Ascending aorta (tissue), 2 donors: ENCODE results near the gene LRRC45. TPM values are rescaled to one million over a fixed set of nuclear protein-coding genes. Genes with fewer than 3 reads are reported as not detected.

Experiments
- DNase-seq, 2 donors: peaks; one replicate each; pipeline ENCODE4 v3.0.0-alpha.2; 2019; ENCODE audit warnings: low spot score in 2 of 2
- H3K27ac ChIP-seq, 2 donors: fragments of 200-600 bp; sonication (generic); one replicate each; pipeline ENCODE4 v1.5.1; 2016 to 2017; ENCODE audit warnings: mild to moderate bottlenecking in 1 of 2
- H3K27me3 ChIP-seq: fragments of 200-600 bp; sonication (generic); one replicate; pipeline ENCODE4 v1.5.1; 2017
- H3K36me3 ChIP-seq, 2 donors: fragments of 200-600 bp; sonication (generic); one replicate each; pipeline ENCODE4 v1.5.1; 2016
- H3K4me1 ChIP-seq, 2 donors: fragments of 200-600 bp; sonication (generic); one replicate each; pipeline ENCODE4 v1.5.1; 2016 to 2017; ENCODE audit warnings: mild to moderate bottlenecking in 1 of 2
- H3K4me3 ChIP-seq, 2 donors: fragments of 200-600 bp; sonication (generic); one replicate each; pipeline ENCODE4 v1.5.1; 2016 to 2017; ENCODE audit warnings: mild to moderate bottlenecking in 1 of 2
- H3K9me3 ChIP-seq, 2 donors: fragments of 200-600 bp; sonication (generic); one replicate each; pipeline ENCODE4 v1.5.1; 2016
- intact Hi-C: fragments of 100-400 bp; cut with DNase I; formaldehyde crosslinking; loops from one replicate; pipeline ENCODE4 v1.15.1; 2023
- total RNA-seq: library from RNA; depleted of rRNA; stranded (reverse); fragments of >200 nt; gene quantifications from one replicate; pipeline ENCODE4 v1.1.0, GENCODE V29; 2016
- TF ChIP-seq, protein P1 (sequence below), 3 experiments: fragments of 200-600 bp in 2 of 3; fragments of 450-650 bp in 1 of 3; sonication (generic) in 2 of 3; IDR thresholded peaks; one replicate each; pipeline ENCODE4 v1.5.1; 2016 to 2019; ENCODE audit warnings: antibody characterized with exemption in 3 of 3, mild to moderate bottlenecking in 1 of 3, moderate library complexity in 1 of 3

Gene LRRC45
- total RNA-seq, 1 donor from 2014 or later: 2.0 TPM

- H3K4me3 ChIP-seq: peak overlapping the region in 1 of 2 donors; percentile 92
- H3K4me1 ChIP-seq: peaks cover 13 to 18% of the 10 kb centered on the region in 2 donors
- intact Hi-C loops: loop anchor here (2.0 kb wide), 1 partner anchor 13 kb away; the partner anchor contains the start of genes GPS1 and RFNG
- no peak overlapping the region for H3K27ac ChIP-seq
- H3K36me3 ChIP-seq: peaks cover 38 to 45% of the 10 kb centered on the region in 2 donors
- no peaks in the 10 kb centered on the region for H3K27me3 ChIP-seq
- TF ChIP-seq, protein P1, sequence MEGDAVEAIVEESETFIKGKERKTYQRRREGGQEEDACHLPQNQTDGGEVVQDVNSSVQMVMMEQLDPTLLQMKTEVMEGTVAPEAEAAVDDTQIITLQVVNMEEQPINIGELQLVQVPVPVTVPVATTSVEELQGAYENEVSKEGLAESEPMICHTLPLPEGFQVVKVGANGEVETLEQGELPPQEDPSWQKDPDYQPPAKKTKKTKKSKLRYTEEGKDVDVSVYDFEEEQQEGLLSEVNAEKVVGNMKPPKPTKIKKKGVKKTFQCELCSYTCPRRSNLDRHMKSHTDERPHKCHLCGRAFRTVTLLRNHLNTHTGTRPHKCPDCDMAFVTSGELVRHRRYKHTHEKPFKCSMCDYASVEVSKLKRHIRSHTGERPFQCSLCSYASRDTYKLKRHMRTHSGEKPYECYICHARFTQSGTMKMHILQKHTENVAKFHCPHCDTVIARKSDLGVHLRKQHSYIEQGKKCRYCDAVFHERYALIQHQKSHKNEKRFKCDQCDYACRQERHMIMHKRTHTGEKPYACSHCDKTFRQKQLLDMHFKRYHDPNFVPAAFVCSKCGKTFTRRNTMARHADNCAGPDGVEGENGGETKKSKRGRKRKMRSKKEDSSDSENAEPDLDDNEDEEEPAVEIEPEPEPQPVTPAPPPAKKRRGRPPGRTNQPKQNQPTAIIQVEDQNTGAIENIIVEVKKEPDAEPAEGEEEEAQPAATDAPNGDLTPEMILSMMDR (IDR thresholded peaks at IDR 0.05): no peak
- no peaks in the 10 kb centered on the region for H3K9me3 ChIP-seq
- no peak for DNase-seq
These were observed 40.6 kb downstream of the LRRC45 start for GRCh38 chr17:82063424-82064415.

DNA sequence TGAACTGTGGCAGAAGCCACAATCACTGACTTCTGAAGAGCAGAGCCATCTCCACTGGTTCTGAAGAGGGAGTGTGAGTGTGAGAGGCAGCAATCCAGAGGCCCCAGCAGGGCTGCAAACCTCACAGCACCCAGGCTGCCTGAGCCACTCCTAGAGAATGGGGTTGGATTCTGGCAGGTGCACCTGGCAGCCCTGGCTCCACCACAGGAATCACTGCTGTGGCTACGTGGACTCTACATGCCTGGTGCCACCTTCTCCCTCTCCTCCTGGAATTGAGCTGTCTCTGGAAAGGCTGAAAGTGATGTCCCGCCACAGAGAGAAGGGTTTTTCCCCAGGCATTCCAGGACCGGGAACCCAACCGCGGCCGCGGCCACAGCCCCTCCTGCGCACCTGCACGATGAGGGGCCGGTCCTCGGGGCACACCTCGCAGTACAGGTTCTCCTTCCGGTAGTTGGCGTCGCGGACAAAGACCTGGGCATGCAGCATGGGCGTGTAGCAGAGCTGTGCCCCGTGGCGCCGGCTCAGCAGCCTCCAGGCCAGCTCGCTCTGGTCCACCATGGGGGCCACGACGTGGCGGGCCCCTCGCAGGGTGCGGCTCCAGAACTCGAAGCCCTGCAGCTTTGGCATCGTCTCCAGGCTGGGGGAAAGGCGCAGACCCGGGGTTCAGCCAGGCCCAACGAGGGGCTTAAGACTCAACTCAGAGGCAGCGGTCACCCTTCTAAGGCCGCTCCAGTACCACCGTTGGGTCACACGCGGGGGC lies 41.5 kb downstream of the LRRC45 start:
- intact Hi-C loops: loop anchor here (1.0 to 2.0 kb wide), 2 partner anchors 14 to 34 kb away; partner anchors contain the start of genes FASN, GPS1 and RFNG
- no peaks in the 10 kb centered on the region for H3K9me3 ChIP-seq
- TF ChIP-seq, protein P1 (IDR thresholded peaks at IDR 0.05): no peak
- peak overlapping the region; percentile 87 to 92 for H3K4me3 ChIP-seq
- peaks cover 37 to 38% of the 10 kb centered on the region in 2 donors for H3K36me3 ChIP-seq
- peak overlapping the region; percentile 92 to 95 for H3K27ac ChIP-seq
- no peak for DNase-seq
- H3K27me3 ChIP-seq: no peaks in the 10 kb centered on the region
- peaks cover 13 to 18% of the 10 kb centered on the region in 2 donors for H3K4me1 ChIP-seq

DNA sequence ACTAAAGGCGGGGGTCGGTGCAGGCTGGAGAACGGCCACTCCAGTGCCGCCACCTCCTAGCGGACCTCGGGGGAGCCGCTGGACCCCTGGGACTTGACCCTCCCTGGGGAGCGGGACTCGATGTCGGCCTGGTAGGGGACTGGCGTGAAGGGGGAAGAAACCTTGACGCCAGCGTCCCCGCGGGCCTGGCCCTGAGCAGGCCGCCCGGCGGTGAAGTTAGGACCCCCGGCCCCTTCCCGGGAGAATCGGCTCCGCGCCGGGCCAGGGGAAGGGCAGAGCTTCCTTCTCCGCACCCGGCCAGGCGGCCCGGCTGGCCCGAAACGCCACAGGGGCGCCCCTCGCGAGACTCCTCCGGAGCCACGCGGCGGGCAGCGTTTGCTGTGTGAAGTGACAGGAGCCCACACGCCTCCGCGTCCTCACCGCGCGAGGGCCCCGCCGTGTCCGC lies 42.1 kb downstream of the LRRC45 start:
- H3K27ac ChIP-seq: peak overlapping the region; percentile 92 to 95
- intact Hi-C loops: loop anchor here (1.0 to 2.0 kb wide), 2 partner anchors 14 to 33 kb away; partner anchors contain the start of genes FASN, GPS1 and RFNG
- TF ChIP-seq, protein P1 (IDR thresholded peaks at IDR 0.05): no peak

DNA sequence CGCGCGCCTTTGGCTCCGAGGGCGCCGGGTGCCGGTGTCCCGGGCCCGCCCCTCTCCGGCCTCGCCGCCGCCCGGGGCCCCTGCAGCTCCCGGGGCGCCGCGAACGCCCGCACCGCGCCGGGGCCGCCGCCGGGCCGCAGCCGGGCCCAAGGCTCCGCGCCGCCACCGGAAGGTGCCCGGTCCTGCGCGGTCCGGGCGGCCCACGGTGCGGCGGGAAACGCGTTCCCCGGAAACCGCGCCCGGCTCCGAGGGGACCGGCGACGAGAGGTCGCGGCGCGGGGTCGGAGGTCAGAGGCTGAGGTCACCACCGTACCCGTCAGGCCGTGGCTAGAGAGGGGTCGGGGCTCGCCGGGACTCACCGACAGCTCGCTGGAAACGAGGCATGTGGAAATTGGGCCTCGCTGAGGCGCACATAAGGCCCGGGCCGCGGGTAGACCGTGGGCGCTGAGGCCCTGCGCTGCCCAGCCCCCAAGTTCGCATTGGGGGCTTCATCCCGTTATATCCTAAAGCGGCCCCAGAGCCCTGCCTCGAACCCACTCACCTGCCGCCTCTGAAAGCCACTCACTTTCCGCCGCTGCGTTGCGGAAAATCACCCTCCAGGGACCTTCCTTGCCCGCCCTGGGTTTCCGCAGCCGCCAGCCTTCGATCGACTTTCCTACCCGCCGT lies 42.7 kb downstream of the LRRC45 start, which contains the start of gene DUS1L:
DUS1L (minus strand) TSS at position 167 of the 666 bp plus-strand sequence. CDS start 745 bp downstream, outside the sequence.
- peak in 1 of 2 donors; percentile 77 for DNase-seq
- H3K36me3 ChIP-seq: peaks cover 25 to 28% of the 10 kb centered on the region in 2 donors
- no peaks in the 10 kb centered on the region for H3K9me3 ChIP-seq

More for the DNA sequence above, 42.1 kb downstream of the LRRC45 start:
- H3K27me3 ChIP-seq: no peaks in the 10 kb centered on the region
- H3K4me3 ChIP-seq: peak overlapping the region; percentile 87 to 92
- peaks cover 31 to 33% of the 10 kb centered on the region in 2 donors for H3K36me3 ChIP-seq
- peaks cover 13 to 18% of the 10 kb centered on the region in 2 donors for H3K4me1 ChIP-seq
- no peaks in the 10 kb centered on the region for H3K9me3 ChIP-seq
- DNase-seq: no peak

More for the DNA sequence above, 42.7 kb downstream of the LRRC45 start, which contains the start of gene DUS1L:
- Histone ChIP-seq H3K4me3 (peak within 1 kb of the TSS; percentile 87 to 92), H3K27me3 (no peaks in the 10 kb centered on the region), H3K4me1 (peaks cover 13 to 18% of the 10 kb centered on the region in 2 donors), H3K27ac (peak within 1 kb of the TSS; percentile 92 to 95)
- TF ChIP-seq, protein P1 (IDR thresholded peaks at IDR 0.05): no peak
- intact Hi-C loops: loop anchor here (1.0 to 2.0 kb wide), 2 partner anchors 15 to 33 kb away; partner anchors contain the start of genes FASN, GPS1 and RFNG
